Measurements from ENCODE around the gene USP19.

Gene USP19

GRCh38 chr3:49157289-49157688 is 36.7 kb upstream of the USP19 start:
- Mint-ChIP-seq H3K4me1 (peaks cover 6% of the 10 kb centered on the region), H3K4me3 (no peak overlapping the region), H3K27me3 (no peaks in the 10 kb centered on the region), H3K27ac (no peak overlapping the region), H3K9me3 (no peaks in the 10 kb centered on the region), H3K36me3 (peaks cover 1% of the 10 kb centered on the region)
- DNase-seq (ENCODE audit: low spot score in 2 of 2) (no peak), ATAC-seq (ENCODE audit: low read depth) (no peak)

GRCh38 chr3:49153349-49153912 is 32.8 kb upstream of the USP19 start:
- Mint-ChIP-seq H3K27ac (no peak overlapping the region), H3K4me3 (no peak overlapping the region), H3K27me3 (no peaks in the 10 kb centered on the region), H3K36me3 (no peaks in the 10 kb centered on the region), H3K4me1 (peaks cover 3% of the 10 kb centered on the region), H3K9me3 (no peaks in the 10 kb centered on the region)
- no peak for DNase-seq (ENCODE audit: low spot score in 2 of 2)
- ATAC-seq (ENCODE audit: low read depth), result no peak

- ATAC-seq (ENCODE audit: low read depth), result no peak
- no peak overlapping the region for H3K4me3 Mint-ChIP-seq
- H3K27ac Mint-ChIP-seq, result no peak overlapping the region
- peaks cover 2% of the 10 kb centered on the region for H3K4me1 Mint-ChIP-seq
- no peaks in the 10 kb centered on the region for H3K27me3 Mint-ChIP-seq
- no peaks in the 10 kb centered on the region for H3K36me3 Mint-ChIP-seq
- DNase-seq (ENCODE audit: low spot score in 2 of 2), result no peak
- H3K9me3 Mint-ChIP-seq, result no peaks in the 10 kb centered on the region
These were observed 31.0 kb upstream of the USP19 start for GRCh38 chr3:49151610-49152009.

- ATAC-seq (ENCODE audit: low read depth), result no peak
- DNase-seq (ENCODE audit: low spot score in 2 of 2), result no peak
- no peaks in the 10 kb centered on the region for H3K36me3 Mint-ChIP-seq
- no peak overlapping the region for H3K27ac Mint-ChIP-seq
- no peaks in the 10 kb centered on the region for H3K27me3 Mint-ChIP-seq
- no peak overlapping the region for H3K4me3 Mint-ChIP-seq
- H3K4me1 Mint-ChIP-seq, result peaks cover 2% of the 10 kb centered on the region
- no peaks in the 10 kb centered on the region for H3K9me3 Mint-ChIP-seq
These were observed 27.5 kb upstream of the USP19 start for GRCh38 chr3:49148159-49148558.

- H3K27me3 Mint-ChIP-seq, result peaks cover 19% of the 10 kb centered on the region
- peaks cover 2% of the 10 kb centered on the region for H3K36me3 Mint-ChIP-seq
- no peak overlapping the region for H3K27ac Mint-ChIP-seq
- no peaks in the 10 kb centered on the region for H3K4me1 Mint-ChIP-seq
- ATAC-seq (ENCODE audit: low read depth) (no peak), DNase-seq (ENCODE audit: low spot score in 2 of 2) (no peak)
- H3K4me3 Mint-ChIP-seq, result no peak overlapping the region
- H3K9me3 Mint-ChIP-seq, result peaks cover 7% of the 10 kb centered on the region
These were observed 19.5 kb upstream of the USP19 start for GRCh38 chr3:49140080-49140479.

GRCh38 chr3:49135499-49135898 is 14.9 kb upstream of the USP19 start:
- Mint-ChIP-seq H3K4me1 (peaks cover 2% of the 10 kb centered on the region), H3K27ac (no peak overlapping the region), H3K27me3 (peaks cover 25% of the 10 kb centered on the region), H3K9me3 (no peaks in the 10 kb centered on the region), H3K4me3 (no peak overlapping the region), H3K36me3 (no peaks in the 10 kb centered on the region)
- DNase-seq (ENCODE audit: low spot score in 2 of 2) (no peak), ATAC-seq (ENCODE audit: low read depth) (no peak)

GRCh38 chr3:49134471-49135265 is 14.0 kb upstream of the USP19 start:
- Mint-ChIP-seq H3K27me3 (peaks cover 25% of the 10 kb centered on the region), H3K9me3 (no peaks in the 10 kb centered on the region)

GRCh38 chr3:49133226-49133951 is 12.8 kb upstream of the USP19 start:
- peaks cover 6% of the 10 kb centered on the region for H3K4me1 Mint-ChIP-seq
- H3K36me3 Mint-ChIP-seq, result no peaks in the 10 kb centered on the region
- H3K9me3 Mint-ChIP-seq, result no peaks in the 10 kb centered on the region
- peak overlapping the region; percentile 30 for H3K4me3 Mint-ChIP-seq
- DNase-seq (ENCODE audit: low spot score in 2 of 2) (no peak), ATAC-seq (ENCODE audit: low read depth) (no peak)
- no peak overlapping the region for H3K27ac Mint-ChIP-seq
- peaks cover 28% of the 10 kb centered on the region for H3K27me3 Mint-ChIP-seq

More at GRCh38 chr3:49134471-49135265, 14.0 kb upstream of the USP19 start:
- H3K4me1 Mint-ChIP-seq, result peaks cover 2% of the 10 kb centered on the region
- ATAC-seq (ENCODE audit: low read depth) (no peak), DNase-seq (ENCODE audit: low spot score in 2 of 2) (no peak)
- no peak overlapping the region for H3K4me3 Mint-ChIP-seq
- no peaks in the 10 kb centered on the region for H3K36me3 Mint-ChIP-seq
- no peak overlapping the region for H3K27ac Mint-ChIP-seq

- no peaks in the 10 kb centered on the region for H3K36me3 Mint-ChIP-seq
- H3K9me3 Mint-ChIP-seq, result no peaks in the 10 kb centered on the region
- H3K27ac Mint-ChIP-seq, result no peak within 1 kb of the TSS
- DNase-seq (ENCODE audit: low spot score in 2 of 2), result no peak
- peaks cover 25% of the 10 kb centered on the region for H3K27me3 Mint-ChIP-seq
- H3K4me1 Mint-ChIP-seq, result peaks cover 6% of the 10 kb centered on the region
- H3K4me3 Mint-ChIP-seq, result peak within 1 kb of the TSS; percentile 30
- ATAC-seq (ENCODE audit: low read depth), result no peak
These were observed 12.0 kb upstream of the USP19 start, which contains the start of gene LAMB2 for GRCh38 chr3:49132437-49133225. TSS of gene LAMB2 (minus strand) at chr3:49133050. CDS start at chr3:49132867, 183 bp downstream.

- peaks cover 6% of the 10 kb centered on the region for H3K4me1 Mint-ChIP-seq
- H3K9me3 Mint-ChIP-seq, result no peaks in the 10 kb centered on the region
- no peak overlapping the region for H3K27ac Mint-ChIP-seq
- peaks cover 23% of the 10 kb centered on the region for H3K27me3 Mint-ChIP-seq
- no peak overlapping the region for H3K4me3 Mint-ChIP-seq
- ATAC-seq (ENCODE audit: low read depth), result no peak
- no peak for DNase-seq (ENCODE audit: low spot score in 2 of 2)
- no peaks in the 10 kb centered on the region for H3K36me3 Mint-ChIP-seq
These were observed 11.4 kb upstream of the USP19 start for GRCh38 chr3:49132073-49132436.

- Mint-ChIP-seq H3K27ac (no peak overlapping the region), H3K27me3 (peaks cover 23% of the 10 kb centered on the region), H3K4me3 (no peak overlapping the region), H3K36me3 (no peaks in the 10 kb centered on the region), H3K4me1 (peaks cover 6% of the 10 kb centered on the region), H3K9me3 (no peaks in the 10 kb centered on the region)
- ATAC-seq (ENCODE audit: low read depth) (no peak), DNase-seq (ENCODE audit: low spot score in 2 of 2) (no peak)
These were observed 11.0 kb upstream of the USP19 start for GRCh38 chr3:49131576-49131975.

- H3K4me3 Mint-ChIP-seq, result no peak overlapping the region
These were observed 10.4 kb upstream of the USP19 start for GRCh38 chr3:49131040-49131439.

GRCh38 chr3:49124991-49125670 is 4.5 kb upstream of the USP19 start:
- ATAC-seq (ENCODE audit: low read depth) (no peak), DNase-seq (ENCODE audit: low spot score in 2 of 2) (no peak)
- H3K4me3 Mint-ChIP-seq, result no peak overlapping the region
- no peaks in the 10 kb centered on the region for H3K9me3 Mint-ChIP-seq
- H3K27ac Mint-ChIP-seq, result no peak overlapping the region
- H3K4me1 Mint-ChIP-seq, result peaks cover 4% of the 10 kb centered on the region
- no peaks in the 10 kb centered on the region for H3K36me3 Mint-ChIP-seq
- peaks cover 4% of the 10 kb centered on the region for H3K27me3 Mint-ChIP-seq

More at GRCh38 chr3:49131040-49131439, 10.4 kb upstream of the USP19 start:
- no peak for ATAC-seq (ENCODE audit: low read depth)
- no peaks in the 10 kb centered on the region for H3K36me3 Mint-ChIP-seq
- no peak for DNase-seq (ENCODE audit: low spot score in 2 of 2)
- H3K27ac Mint-ChIP-seq, result no peak overlapping the region
- H3K4me1 Mint-ChIP-seq, result peaks cover 6% of the 10 kb centered on the region
- no peaks in the 10 kb centered on the region for H3K9me3 Mint-ChIP-seq
- peaks cover 22% of the 10 kb centered on the region for H3K27me3 Mint-ChIP-seq

All from memory B cell (primary cell).